Gastrocnemius medialis (tissue), 4 donors: Measurements from ENCODE around the gene ITGB3.

ENCODE experiments used
- POLR2A ChIP-seq, 2 donors: fragments of 450-650 bp; IDR thresholded peaks; one replicate each; pipeline ENCODE4 v1.6.1; 2017; ENCODE audit warnings: antibody characterized with exemption in 2 of 2, mild to moderate bottlenecking in 2 of 2, moderate library complexity in 2 of 2
- TF ChIP-seq, protein P1 (sequence below), 5 experiments: fragments of 450-650 bp in 3 of 5; fragments of 200-600 bp in 2 of 5; sonication (generic) in 2 of 5; IDR thresholded peaks in 4 of 5; conservative IDR thresholded peaks in 1 of 5; 1 replicate in 4 of 5; 2 replicates in 1 of 5; pipeline ENCODE4 v1.5.1; 2016 to 2019; ENCODE audit warnings: antibody characterized with exemption in 5 of 5, mild to moderate bottlenecking in 3 of 5, moderate library complexity in 3 of 5

DNA sequence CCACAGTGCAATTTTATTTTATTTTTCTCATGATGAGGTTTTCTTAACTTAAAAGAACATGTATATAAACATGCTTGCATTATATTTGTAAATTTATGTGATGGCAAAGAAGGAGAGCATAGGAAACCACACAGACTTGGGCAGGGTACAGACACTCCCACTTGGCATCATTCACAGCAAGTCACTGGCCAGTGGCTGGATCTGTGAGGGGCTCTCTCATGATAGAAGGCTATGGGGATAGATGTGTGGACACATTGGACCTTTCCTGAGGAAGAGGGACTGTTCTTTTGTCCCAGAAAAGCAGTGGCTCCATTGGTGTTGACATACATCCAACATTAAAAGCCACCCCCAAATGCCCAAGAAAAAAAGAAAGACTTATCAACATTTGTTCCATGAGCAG is 57.8 kb downstream of the ITGB3 start:
- TF ChIP-seq, protein P1, sequence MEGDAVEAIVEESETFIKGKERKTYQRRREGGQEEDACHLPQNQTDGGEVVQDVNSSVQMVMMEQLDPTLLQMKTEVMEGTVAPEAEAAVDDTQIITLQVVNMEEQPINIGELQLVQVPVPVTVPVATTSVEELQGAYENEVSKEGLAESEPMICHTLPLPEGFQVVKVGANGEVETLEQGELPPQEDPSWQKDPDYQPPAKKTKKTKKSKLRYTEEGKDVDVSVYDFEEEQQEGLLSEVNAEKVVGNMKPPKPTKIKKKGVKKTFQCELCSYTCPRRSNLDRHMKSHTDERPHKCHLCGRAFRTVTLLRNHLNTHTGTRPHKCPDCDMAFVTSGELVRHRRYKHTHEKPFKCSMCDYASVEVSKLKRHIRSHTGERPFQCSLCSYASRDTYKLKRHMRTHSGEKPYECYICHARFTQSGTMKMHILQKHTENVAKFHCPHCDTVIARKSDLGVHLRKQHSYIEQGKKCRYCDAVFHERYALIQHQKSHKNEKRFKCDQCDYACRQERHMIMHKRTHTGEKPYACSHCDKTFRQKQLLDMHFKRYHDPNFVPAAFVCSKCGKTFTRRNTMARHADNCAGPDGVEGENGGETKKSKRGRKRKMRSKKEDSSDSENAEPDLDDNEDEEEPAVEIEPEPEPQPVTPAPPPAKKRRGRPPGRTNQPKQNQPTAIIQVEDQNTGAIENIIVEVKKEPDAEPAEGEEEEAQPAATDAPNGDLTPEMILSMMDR (IDR thresholded peaks at IDR 0.05 in 4 of 5, conservative IDR thresholded peaks at IDR 0.05 in 1 of 5), result no peak
- no peak for TF ChIP-seq POLR2A (IDR thresholded peaks at IDR 0.05)
